ENCODE data around the gene GALNT17.

Gene GALNT17

GRCh38 chr7:71761336-71761735, 629.4 kb downstream of the GALNT17 start:
- CTCF ChIA-PET, result interaction anchor here (1.1 kb wide), 1 partner anchor 9 kb away, joined by 4 read pairs; no protein-coding TSS in a partner anchor
- POLR2A ChIA-PET, result no interaction called here
- H3K4me1 ChIP-seq (ENCODE audit: control extremely low read depth in 1 of 4, control insufficient read depth in 4 of 4, insufficient read depth in 4 of 4, low read length in 3 of 4), result no peaks in the 10 kb centered on the region
- H3K27ac ChIP-seq (ENCODE audit: insufficient read depth in 1 of 2, low read depth in 1 of 2, low read length in 2 of 2, poor library complexity in 1 of 2, severe bottlenecking in 2 of 2), result no peak overlapping the region
- no peak overlapping the region for H3K4me3 ChIP-seq (ENCODE audit: control insufficient read depth in 1 of 7, extremely low read depth in 1 of 7, insufficient read depth in 4 of 7, low read depth in 2 of 7, low read length in 6 of 7)
- peaks cover 4 to 46% (median 8%) of the 10 kb centered on the region in 5 experiments for H3K9me3 ChIP-seq (ENCODE audit: control extremely low read depth in 1 of 5, control insufficient read depth in 4 of 5, insufficient read depth in 2 of 5, low read depth in 1 of 5, low read length in 4 of 5)
- no peaks in the 10 kb centered on the region for H3K36me3 ChIP-seq (ENCODE audit: control insufficient read depth in 4 of 4, insufficient read depth in 4 of 4, low read length in 3 of 4)
- no peaks in the 10 kb centered on the region for H3K27me3 ChIP-seq (replicated peaks in 2 of 5; ENCODE audit: control insufficient read depth in 4 of 5, insufficient read depth in 5 of 5, low read length in 4 of 5)
- DNase-seq, result peak in 1 of 3 donors; percentile 34

Data from common myeloid progenitor, CD34-positive (primary cell).